ENCODE measurements around the gene BCKDHA. TPM values are rescaled to one million over a fixed set of nuclear protein-coding genes. Genes with fewer than 3 reads are reported as not detected.

The BCKDHA gene
- total and polyA plus RNA-seq, 2 donors (not counting 1 experiment from before 2014, with no cell fraction given), result 11.2 to 30.7 TPM

- no peaks in the 10 kb centered on the region for H4K20me1 ChIP-seq (ENCODE audit: control insufficient read depth, extremely low read depth, insufficient read depth, low read length)
- TF ChIP-seq EZH2 (IDR thresholded peaks at IDR 0.05; ENCODE audit: low read length, missing control alignments) (no peak), CTCF (conservative IDR thresholded peaks at IDR 0.05 in 1 of 2, IDR thresholded peaks at IDR 0.05 in 1 of 2; ENCODE audit: low read depth in 1 of 2, low read length in 2 of 2) (no peak)
Measured at GRCh38 chr19:41441321-41441945, 43.8 kb downstream of the BCKDHA start.

GRCh38 chr19:41442473-41443355, 45.1 kb downstream of the BCKDHA start, which contains the start of gene ERICH4:
Gene ERICH4 (plus strand): TSS chr19:41443156. CDS start chr19:41443170, 14 bp downstream.
- H3K36me3 ChIP-seq (ENCODE audit: control insufficient read depth, insufficient read depth, low read length), result peaks cover 2% of the 10 kb centered on the region
- H3K4me3 ChIP-seq (replicated peaks in 1 of 4; ENCODE audit: control extremely low read depth in 1 of 4, insufficient read depth in 1 of 4, low read depth in 3 of 4, low read length in 4 of 4), result no peak within 1 kb of the TSS
- H3K27me3 ChIP-seq (ENCODE audit: control insufficient read depth, insufficient read depth, low read length), result peaks cover 7% of the 10 kb centered on the region
- H4K20me1 ChIP-seq (ENCODE audit: control insufficient read depth, extremely low read depth, insufficient read depth, low read length), result no peaks in the 10 kb centered on the region
- H3K79me2 ChIP-seq (ENCODE audit: control insufficient read depth, insufficient read depth, low read length), result peaks cover 3% of the 10 kb centered on the region
- no peak within 1 kb of the TSS for H3K27ac ChIP-seq (ENCODE audit: insufficient read depth, low read length)
- H3K4me1 ChIP-seq (ENCODE audit: control insufficient read depth, extremely low read depth, insufficient read depth, low read length), result no peaks in the 10 kb centered on the region
- H3K4me2 ChIP-seq (ENCODE audit: extremely low read depth, insufficient read depth, low read length), result no peak within 1 kb of the TSS
- DNase-seq (ENCODE audit: low read depth in 2 of 2), result no peak
- H2AFZ ChIP-seq (ENCODE audit: low read length), result no peak within 1 kb of the TSS
- H3K9me3 ChIP-seq (ENCODE audit: control insufficient read depth, insufficient read depth, low read depth, low read length), result no peaks in the 10 kb centered on the region
- no peak within 1 kb of the TSS for H3K9ac ChIP-seq (ENCODE audit: insufficient read depth, low read length)
- TF ChIP-seq EZH2 (IDR thresholded peaks at IDR 0.05; ENCODE audit: low read length, missing control alignments), result no peak

More at GRCh38 chr19:41441321-41441945, 43.8 kb downstream of the BCKDHA start:
- H3K27me3 ChIP-seq (ENCODE audit: control insufficient read depth, insufficient read depth, low read length), result peaks cover 5% of the 10 kb centered on the region
- H3K9me3 ChIP-seq (ENCODE audit: control insufficient read depth, insufficient read depth, low read depth, low read length), result no peaks in the 10 kb centered on the region
- peaks cover 3% of the 10 kb centered on the region for H3K79me2 ChIP-seq (ENCODE audit: control insufficient read depth, insufficient read depth, low read length)
- no peak overlapping the region for H3K9ac ChIP-seq (ENCODE audit: insufficient read depth, low read length)
- no peak overlapping the region for H2AFZ ChIP-seq (ENCODE audit: low read length)
- H3K36me3 ChIP-seq (ENCODE audit: control insufficient read depth, insufficient read depth, low read length), result peaks cover 2% of the 10 kb centered on the region
- no peak overlapping the region for H3K4me2 ChIP-seq (ENCODE audit: extremely low read depth, insufficient read depth, low read length)
- no peak for DNase-seq (ENCODE audit: low read depth in 2 of 2)
- H3K4me3 ChIP-seq (replicated peaks in 1 of 4; ENCODE audit: control extremely low read depth in 1 of 4, insufficient read depth in 1 of 4, low read depth in 3 of 4, low read length in 4 of 4), result no peak overlapping the region
- no peaks in the 10 kb centered on the region for H3K4me1 ChIP-seq (ENCODE audit: control insufficient read depth, extremely low read depth, insufficient read depth, low read length)
- H3K27ac ChIP-seq (ENCODE audit: insufficient read depth, low read length), result no peak overlapping the region

GRCh38 chr19:41443813-41444455, 46.3 kb downstream of the BCKDHA start:
- H4K20me1 ChIP-seq (ENCODE audit: control insufficient read depth, extremely low read depth, insufficient read depth, low read length), result no peaks in the 10 kb centered on the region
- no peak overlapping the region for H3K27ac ChIP-seq (ENCODE audit: insufficient read depth, low read length)
- H3K79me2 ChIP-seq (ENCODE audit: control insufficient read depth, insufficient read depth, low read length), result no peaks in the 10 kb centered on the region
- no peak overlapping the region for H3K4me2 ChIP-seq (ENCODE audit: extremely low read depth, insufficient read depth, low read length)
- TF ChIP-seq EZH2 (IDR thresholded peaks at IDR 0.05; ENCODE audit: low read length, missing control alignments) (no peak), CTCF (conservative IDR thresholded peaks at IDR 0.05 in 1 of 2, IDR thresholded peaks at IDR 0.05 in 1 of 2; ENCODE audit: low read depth in 1 of 2, low read length in 2 of 2) (no peak)
- no peaks in the 10 kb centered on the region for H3K9me3 ChIP-seq (ENCODE audit: control insufficient read depth, insufficient read depth, low read depth, low read length)
- DNase-seq (ENCODE audit: low read depth in 2 of 2), result no peak
- H3K27me3 ChIP-seq (ENCODE audit: control insufficient read depth, insufficient read depth, low read length), result peaks cover 7% of the 10 kb centered on the region
- no peak overlapping the region for H2AFZ ChIP-seq (ENCODE audit: low read length)
- H3K4me3 ChIP-seq (replicated peaks in 1 of 4; ENCODE audit: control extremely low read depth in 1 of 4, insufficient read depth in 1 of 4, low read depth in 3 of 4, low read length in 4 of 4), result no peak overlapping the region
- no peaks in the 10 kb centered on the region for H3K36me3 ChIP-seq (ENCODE audit: control insufficient read depth, insufficient read depth, low read length)
- H3K9ac ChIP-seq (ENCODE audit: insufficient read depth, low read length), result no peak overlapping the region
- H3K4me1 ChIP-seq (ENCODE audit: control insufficient read depth, extremely low read depth, insufficient read depth, low read length), result no peaks in the 10 kb centered on the region
